ENCODE measurements around the gene PARG.
A peak's percentile ranks its signal among the peaks of the same experiment; 100 is the strongest.
"Not testable (repeated sequence)": the region's sequence is repeated elsewhere in the genome, so short reads cannot be mapped to it uniquely, and the experiment has no call there.

The PARG gene

DNA sequence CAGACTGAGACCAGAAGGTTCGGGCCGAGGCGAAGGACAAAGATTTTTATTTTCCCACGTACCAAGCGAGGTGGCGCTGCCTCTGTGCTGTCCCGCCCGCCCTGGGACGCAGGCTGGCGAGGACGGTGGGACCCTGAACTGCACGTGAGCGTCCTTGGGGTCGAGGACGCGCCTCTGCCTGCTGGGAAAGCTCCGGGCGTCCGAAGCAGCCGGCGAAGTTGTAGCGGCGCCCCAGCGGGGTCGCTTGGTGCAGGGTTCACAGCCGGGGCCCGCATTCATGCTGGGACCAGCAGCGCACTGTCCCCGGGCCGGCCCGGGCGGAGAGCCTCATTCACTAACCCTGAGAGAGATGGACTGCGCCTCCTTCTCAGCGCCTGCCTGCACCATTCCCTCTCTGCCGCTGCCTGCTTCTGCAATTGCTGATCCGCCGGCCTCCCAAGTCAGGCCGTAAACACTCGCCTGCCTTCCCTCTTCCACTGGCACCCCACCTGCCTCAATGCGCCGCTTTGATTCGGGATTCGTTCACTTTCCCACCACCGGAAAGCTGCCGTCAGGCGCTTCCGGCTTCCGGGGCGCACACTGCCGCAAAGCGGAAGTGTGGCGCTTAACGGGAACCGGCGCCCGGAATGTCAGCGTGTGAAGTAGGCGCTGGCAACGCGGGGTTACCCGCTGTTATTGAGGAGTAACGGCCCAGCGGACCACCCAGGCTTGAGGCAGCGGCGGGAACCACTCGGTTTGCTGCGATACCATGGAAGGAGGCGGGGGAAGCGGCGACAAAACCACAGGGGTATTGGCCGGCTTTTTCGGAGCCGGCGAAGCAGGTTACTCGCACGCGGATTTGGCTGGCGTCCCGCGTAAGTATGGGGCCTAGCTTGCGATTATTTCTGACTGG lies at the start of gene PARG, which contains the start of gene TIMM23B:
PARG (minus strand) TSS at position 581 of the 892 bp plus-strand sequence; CDS start at position 279, 302 bp downstream.
TIMM23B (plus strand) TSS at position 607 of the 892 bp plus-strand sequence; CDS start at position 749, 142 bp downstream.
- peaks cover 27% of the 10 kb centered on the region for H3K4me1 Mint-ChIP-seq
- H3K9me3 Mint-ChIP-seq: not testable (repeated sequence)
- DNase-seq (ENCODE audit: low spot score in 2 of 2): peak; percentile 68 to 86
- peak; percentile 94 for ATAC-seq
- peaks cover 25% of the 10 kb centered on the region for H3K36me3 Mint-ChIP-seq
- H3K4me3 Mint-ChIP-seq: peak within 1 kb of the TSS; percentile 99
- peak within 1 kb of the TSS; percentile 93 for H3K27ac Mint-ChIP-seq

DNA sequence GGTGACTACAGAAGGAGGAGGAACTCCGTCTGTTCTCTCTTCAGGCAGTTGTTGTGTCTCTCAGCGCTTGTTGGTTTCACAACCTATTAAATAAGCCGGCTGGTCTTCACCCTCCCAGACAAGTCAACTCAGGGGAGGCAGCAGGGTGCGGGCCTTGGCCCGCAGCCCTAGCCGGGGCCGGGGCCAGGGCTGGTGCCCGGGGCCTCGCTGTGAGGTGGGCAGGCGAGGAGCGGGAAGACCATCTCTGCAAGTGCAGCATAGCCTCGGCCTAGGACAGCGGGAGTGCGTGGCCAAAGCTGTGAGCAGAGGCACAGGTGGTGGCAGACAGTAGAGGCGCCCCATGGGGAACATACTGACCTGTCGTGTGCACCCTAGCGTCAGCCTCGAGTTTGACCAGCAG lies 46.5 kb upstream of the PARG start, which contains the start of gene AGAP6:
AGAP6 (plus strand) TSS at position 31 of the 400 bp plus-strand sequence; CDS start at position 341, 310 bp downstream.
- not testable (repeated sequence) for DNase-seq (ENCODE audit: low spot score in 2 of 2); ATAC-seq; H3K4me1 Mint-ChIP-seq; H3K9me3 Mint-ChIP-seq; H3K4me3 Mint-ChIP-seq
- Mint-ChIP-seq H3K36me3 (peaks cover 43% of the 10 kb centered on the region), H3K27ac (peak within 1 kb of the TSS; percentile 75)

DNA sequence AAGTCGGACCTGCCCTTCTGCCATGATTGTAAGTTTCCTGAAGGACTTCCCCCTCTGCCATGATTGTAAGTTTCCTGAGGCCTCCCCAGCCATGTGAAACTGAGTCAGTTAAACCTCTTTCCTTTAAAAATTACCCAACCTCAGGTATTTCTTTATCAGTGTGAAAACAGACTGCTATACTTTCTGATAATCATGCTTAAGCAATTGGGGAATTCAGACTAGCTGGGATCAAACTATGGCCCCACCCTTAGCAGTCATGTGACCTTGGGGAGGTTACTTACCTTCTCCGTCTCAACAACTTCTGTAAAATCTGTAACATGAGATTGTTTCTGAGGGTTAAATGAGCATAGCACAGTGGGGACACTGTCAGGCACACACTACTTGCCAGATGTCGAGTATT lies 45.4 kb upstream of the PARG start:
- H3K36me3 Mint-ChIP-seq: peaks cover 36% of the 10 kb centered on the region
- H3K4me1 Mint-ChIP-seq; DNase-seq (ENCODE audit: low spot score in 2 of 2); ATAC-seq; H3K4me3 Mint-ChIP-seq; H3K27ac Mint-ChIP-seq; H3K9me3 Mint-ChIP-seq: not testable (repeated sequence)

DNA sequence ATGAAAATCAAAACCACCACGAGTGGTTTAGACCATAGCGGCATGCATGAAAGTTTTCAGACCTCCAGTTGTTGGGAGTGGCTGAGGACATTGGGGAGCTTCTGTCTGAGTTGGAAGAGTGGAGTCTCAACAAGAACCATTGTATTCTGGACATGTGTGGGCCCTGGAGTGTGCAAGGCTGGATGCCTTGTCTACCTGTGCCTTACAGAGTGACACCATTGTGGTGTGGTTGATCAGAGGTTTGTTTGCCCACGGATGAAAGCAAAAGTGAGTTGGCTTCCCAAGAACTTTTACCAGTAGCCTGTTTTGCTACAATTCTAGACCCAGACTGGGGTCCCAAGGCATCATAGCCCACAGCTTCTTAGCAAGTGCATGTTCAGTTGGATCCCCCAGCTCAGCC lies 35.9 kb upstream of the PARG start:
- H3K4me1 Mint-ChIP-seq; ATAC-seq; H3K9me3 Mint-ChIP-seq; DNase-seq (ENCODE audit: low spot score in 2 of 2); H3K4me3 Mint-ChIP-seq; H3K27ac Mint-ChIP-seq: not testable (repeated sequence)
- peaks cover 27% of the 10 kb centered on the region for H3K36me3 Mint-ChIP-seq

- peaks cover 34% of the 10 kb centered on the region for H3K36me3 Mint-ChIP-seq
- not testable (repeated sequence) for ATAC-seq
Measured at GRCh38 chr10:49972094-49972493, 30.3 kb upstream of the PARG start.

DNA sequence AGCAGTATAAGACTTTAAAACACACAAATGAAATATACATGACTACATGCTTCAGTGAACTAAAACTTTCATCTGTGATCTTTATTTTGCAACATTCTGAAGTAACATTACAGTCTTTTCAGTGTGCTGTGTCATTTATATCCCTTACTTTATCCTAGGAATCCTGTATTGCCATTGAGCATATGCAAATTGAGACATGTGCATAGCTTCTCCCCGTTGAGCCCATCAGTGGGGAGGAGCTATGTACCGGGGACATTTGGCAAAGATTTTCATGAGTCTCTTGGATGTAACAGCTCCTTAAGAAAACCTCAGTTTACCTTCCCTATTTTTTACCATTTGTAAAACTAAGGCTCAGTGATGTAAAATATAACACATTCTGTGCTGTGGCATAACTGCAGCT lies 29.6 kb upstream of the PARG start:
- H3K4me1 Mint-ChIP-seq; H3K27ac Mint-ChIP-seq; H3K4me3 Mint-ChIP-seq; ATAC-seq; H3K9me3 Mint-ChIP-seq; DNase-seq (ENCODE audit: low spot score in 2 of 2): not testable (repeated sequence)
- peaks cover 39% of the 10 kb centered on the region for H3K36me3 Mint-ChIP-seq

More at GRCh38 chr10:49972094-49972493, 30.3 kb upstream of the PARG start:
- not testable (repeated sequence) for H3K9me3 Mint-ChIP-seq; H3K4me1 Mint-ChIP-seq; H3K27ac Mint-ChIP-seq; H3K4me3 Mint-ChIP-seq; DNase-seq (ENCODE audit: low spot score in 2 of 2)

GRCh38 chr10:49970331-49970857 lies 28.6 kb upstream of the PARG start:
- H3K9me3 Mint-ChIP-seq; ATAC-seq; H3K4me3 Mint-ChIP-seq; H3K4me1 Mint-ChIP-seq; DNase-seq (ENCODE audit: low spot score in 2 of 2); H3K27ac Mint-ChIP-seq: not testable (repeated sequence)
- peaks cover 50% of the 10 kb centered on the region for H3K36me3 Mint-ChIP-seq

- DNase-seq (ENCODE audit: low spot score in 2 of 2); H3K9me3 Mint-ChIP-seq; H3K4me3 Mint-ChIP-seq; ATAC-seq; H3K27ac Mint-ChIP-seq; H3K4me1 Mint-ChIP-seq: not testable (repeated sequence)
- peaks cover 66% of the 10 kb centered on the region for H3K36me3 Mint-ChIP-seq
Measured at GRCh38 chr10:49953122-49953521, 11.3 kb upstream of the PARG start.

GRCh38 chr10:49952006-49952405 lies 10.2 kb upstream of the PARG start:
- not testable (repeated sequence) for H3K4me1 Mint-ChIP-seq; H3K4me3 Mint-ChIP-seq; H3K9me3 Mint-ChIP-seq; DNase-seq (ENCODE audit: low spot score in 2 of 2); H3K27ac Mint-ChIP-seq; ATAC-seq
- peaks cover 67% of the 10 kb centered on the region for H3K36me3 Mint-ChIP-seq

DNA sequence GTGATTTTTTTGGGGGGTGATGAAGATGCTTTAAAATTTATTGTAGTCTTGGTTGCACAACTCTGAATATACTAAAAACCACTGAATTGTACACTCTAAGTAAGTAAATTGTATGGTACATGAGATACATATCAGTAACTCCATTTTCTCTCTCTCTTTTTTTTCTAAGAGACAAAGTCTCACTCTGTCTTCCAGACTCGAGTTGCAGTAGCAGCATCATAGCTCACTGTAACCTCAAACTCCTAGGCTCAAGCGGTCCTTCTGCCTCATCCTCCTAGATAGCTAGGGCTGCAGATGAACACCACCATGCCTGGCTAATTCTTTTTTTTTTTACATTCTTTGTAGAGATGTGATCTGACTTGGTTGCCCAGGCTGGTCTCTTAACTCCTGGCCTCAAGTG lies 6.9 kb upstream of the PARG start:
- ATAC-seq: not testable (repeated sequence)

DNA sequence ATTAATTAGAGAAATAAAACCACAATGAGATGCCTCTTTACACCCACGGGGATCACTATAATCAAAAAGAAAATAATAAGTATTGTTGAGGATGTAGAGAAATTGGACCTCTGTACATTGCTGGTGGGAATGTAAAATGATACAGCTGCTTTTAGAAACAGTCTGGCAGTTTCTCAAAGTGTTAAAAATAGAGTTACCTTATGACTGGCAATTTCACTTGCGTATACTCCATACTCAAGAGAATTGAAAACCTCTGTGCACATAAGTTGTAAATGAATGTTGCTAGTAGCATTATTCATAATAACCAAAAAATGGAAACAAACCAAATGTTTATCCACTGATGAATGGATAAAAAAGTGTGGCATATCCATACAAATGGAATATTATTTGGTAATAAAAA lies 6.3 kb upstream of the PARG start:
- H3K4me3 Mint-ChIP-seq; H3K4me1 Mint-ChIP-seq; H3K9me3 Mint-ChIP-seq; H3K27ac Mint-ChIP-seq; DNase-seq (ENCODE audit: low spot score in 2 of 2): not testable (repeated sequence)
- peaks cover 57% of the 10 kb centered on the region for H3K36me3 Mint-ChIP-seq
- ATAC-seq: peak; percentile 74

More for the DNA sequence above, 6.9 kb upstream of the PARG start:
- H3K4me1 Mint-ChIP-seq; H3K27ac Mint-ChIP-seq; H3K9me3 Mint-ChIP-seq; H3K4me3 Mint-ChIP-seq; DNase-seq (ENCODE audit: low spot score in 2 of 2): not testable (repeated sequence)
- peaks cover 57% of the 10 kb centered on the region for H3K36me3 Mint-ChIP-seq

GRCh38 chr10:49943607-49944006 lies 1.8 kb upstream of the PARG start:
- not testable (repeated sequence) for DNase-seq (ENCODE audit: low spot score in 2 of 2); ATAC-seq; H3K9me3 Mint-ChIP-seq
- Mint-ChIP-seq H3K4me1 (peaks cover 27% of the 10 kb centered on the region), H3K4me3 (peak overlapping the region; percentile 99), H3K36me3 (peaks cover 40% of the 10 kb centered on the region), H3K27ac (peak overlapping the region; percentile 30)

DNA sequence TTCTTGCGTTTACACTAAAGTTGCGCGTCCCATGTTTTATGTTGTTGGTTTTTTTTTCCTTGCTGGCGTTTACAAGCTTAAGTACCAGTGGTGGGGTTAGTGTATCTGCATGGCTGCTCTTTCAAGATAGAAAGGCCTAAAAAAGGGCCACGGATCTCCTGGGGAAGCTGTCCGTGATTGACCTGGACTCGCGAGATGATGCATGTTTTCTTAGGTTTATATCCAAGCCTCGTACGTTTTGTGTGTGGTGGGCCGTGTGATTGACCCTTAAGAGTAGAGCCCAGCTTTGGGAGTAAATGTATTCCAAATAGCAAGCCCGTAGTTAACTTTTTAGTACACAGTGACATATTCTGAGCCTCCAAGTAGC lies 495 bp upstream of the PARG start:
- DNase-seq (ENCODE audit: low spot score in 2 of 2): not testable (repeated sequence)
- ATAC-seq: peak; percentile 32
- H3K4me3 Mint-ChIP-seq: peak overlapping the region; percentile 99

DNA sequence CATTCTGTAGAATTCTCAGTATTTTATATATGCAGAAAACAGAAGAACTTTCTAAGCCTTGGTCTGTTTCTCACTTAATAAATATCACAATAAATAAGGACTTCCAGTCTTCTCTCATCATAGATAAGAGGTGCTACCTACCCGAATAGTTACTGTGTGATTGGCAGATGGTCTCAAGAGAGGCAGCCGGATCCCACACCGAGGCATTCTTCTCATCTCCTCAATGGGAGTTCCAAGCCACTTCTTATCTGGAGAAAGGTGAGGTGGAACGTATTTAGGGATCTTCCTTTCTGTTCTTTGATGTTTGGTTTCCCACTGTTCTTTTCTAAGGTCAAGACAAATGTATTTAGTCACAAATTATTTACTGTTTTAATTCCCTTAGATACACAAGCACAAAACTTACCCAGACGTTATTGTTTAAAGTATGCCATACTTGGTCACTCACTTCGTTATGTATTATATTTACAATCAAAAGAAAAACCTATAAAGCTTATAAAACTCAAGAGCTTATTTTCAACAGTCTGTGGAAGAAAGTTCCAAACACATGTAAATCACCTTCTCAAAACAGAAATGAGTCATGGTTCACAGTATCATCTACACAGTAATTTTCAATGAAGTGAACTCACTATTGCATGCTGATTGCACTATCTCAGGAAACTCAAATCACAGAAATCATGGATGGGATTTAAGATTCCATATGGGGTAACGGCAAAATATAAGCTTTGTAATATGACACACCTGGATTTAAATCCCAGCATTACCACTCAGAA lies 9.7 kb downstream of the PARG start:
- not testable (repeated sequence) for DNase-seq (ENCODE audit: low spot score in 2 of 2); H3K4me3 Mint-ChIP-seq; H3K27ac Mint-ChIP-seq; ATAC-seq; H3K9me3 Mint-ChIP-seq
- peaks cover 11% of the 10 kb centered on the region for H3K4me1 Mint-ChIP-seq
- H3K36me3 Mint-ChIP-seq: peaks cover 35% of the 10 kb centered on the region

More for the DNA sequence above, 495 bp upstream of the PARG start:
- H3K4me1 Mint-ChIP-seq: peaks cover 27% of the 10 kb centered on the region
- peaks cover 31% of the 10 kb centered on the region for H3K36me3 Mint-ChIP-seq
- H3K27ac Mint-ChIP-seq: peak overlapping the region; percentile 93
- not testable (repeated sequence) for H3K9me3 Mint-ChIP-seq

- not testable (repeated sequence) for ATAC-seq, H3K27ac Mint-ChIP-seq
- peaks cover 43% of the 10 kb centered on the region for H3K36me3 Mint-ChIP-seq
Measured at GRCh38 chr10:49931276-49931675, 10.6 kb downstream of the PARG start.

More at GRCh38 chr10:49931276-49931675, 10.6 kb downstream of the PARG start:
- not testable (repeated sequence) for DNase-seq (ENCODE audit: low spot score in 2 of 2); H3K4me1 Mint-ChIP-seq; H3K4me3 Mint-ChIP-seq; H3K9me3 Mint-ChIP-seq

Measured in stimulated activated effector memory CD8-positive, alpha-beta T cell treated with anti-CD3 and anti-CD28 coated beads, Interleukin-12 subunit alpha, Interleukin-12 subunit beta, amount 100 ng/mL, for 72 hours (primary cell).